B cell (primary cell): ENCODE data around the gene AIF1. TPM values are rescaled to one million over a fixed set of nuclear protein-coding genes. Genes with fewer than 3 reads are reported as not detected.

Experiments
- ATAC-seq: fragments of 200-7000 bp; cut with Tn5 transposase; one replicate; pipeline ENCODE4 v1.10.0; 2021; ENCODE audit warnings: low read depth, mild to moderate bottlenecking, moderate number of reproducible peaks, moderate library complexity
- CTCF ChIA-PET: fragments of 350-600 bp; sonication (Branson Sonifier 250); formaldehyde crosslinking; loops from one replicate; lab custom pipeline; 2021; ENCODE audit warnings: antibody characterized with exemption, inconsistent platforms; lab: Charles Lee
- POLR2A ChIA-PET: fragments of 350-600 bp; sonication (Branson Sonifier 250); formaldehyde crosslinking; loops from one replicate; lab custom pipeline; 2021; ENCODE audit warnings: antibody characterized with exemption; lab: Charles Lee
- DNase-seq: peaks from one replicate; pipeline ENCODE4 v3.0.0; 2013
- H2AFZ ChIP-seq: 2 replicates; pipeline ENCODE4 v1.6.1; 2012; ENCODE audit warnings: mild to moderate bottlenecking, low read depth, low read length; ENCODE audit not compliant: insufficient read depth, poor library complexity, severe bottlenecking
- H3K27ac ChIP-seq, 2 donors: 1 replicate in 1 of 2; 2 replicates in 1 of 2; pipeline ENCODE4 v1.5.1; 2012 to 2013; ENCODE audit warnings: low read length in 2 of 2, mild to moderate bottlenecking in 2 of 2, moderate library complexity in 1 of 2
- H3K27me3 ChIP-seq, 4 experiments: fragments of 200-600 bp in 1 of 4; sonication (generic) in 1 of 4; replicated peaks in 1 of 4; 1 replicate in 2 of 4; 2 replicates in 2 of 4; pipeline versions ENCODE4 v1.6.1 to v1.7.0; 2013 to 2016; ENCODE audit warnings: low read length in 3 of 4, mild to moderate bottlenecking in 2 of 4, mixed read lengths in 1 of 4, moderate library complexity in 1 of 4; ENCODE audit not compliant: insufficient read depth in 4 of 4, control insufficient read depth in 3 of 4; ENCODE audit errors: control extremely low read depth in 1 of 4
- H3K36me3 ChIP-seq, 2 experiments: replicated peaks in 1 of 2; 1 replicate in 1 of 2; 2 replicates in 1 of 2; pipeline versions ENCODE4 v1.6.1 to v1.7.1; 2013; ENCODE audit warnings: low read length in 1 of 2; ENCODE audit not compliant: insufficient read depth in 2 of 2, control insufficient read depth in 1 of 2; ENCODE audit errors: control extremely low read depth in 1 of 2, extremely low read depth in 1 of 2
- H3K4me1 ChIP-seq, 2 donors: fragments of 200-600 bp in 1 of 2; sonication (generic) in 1 of 2; 1 replicate in 1 of 2; 2 replicates in 1 of 2; pipeline versions ENCODE4 v1.5.1 to v1.6.1; 2013 to 2017; ENCODE audit warnings: low read length in 2 of 2; ENCODE audit not compliant: control insufficient read depth in 2 of 2, insufficient read depth in 2 of 2
- H3K4me2 ChIP-seq: replicated peaks from 2 replicates; pipeline ENCODE3; 2012; ENCODE audit warnings: mild to moderate bottlenecking, low read depth, low read length; ENCODE audit not compliant: poor library complexity, severe bottlenecking
- H3K4me3 ChIP-seq, 5 experiments: fragments of 200-600 bp in 1 of 5; sonication (generic) in 1 of 5; 1 replicate in 3 of 5; 2 replicates in 2 of 5; pipeline versions ENCODE4 v1.5.1 to v1.7.0; 2011 to 2016; ENCODE audit warnings: low read length in 4 of 5, mild to moderate bottlenecking in 4 of 5, low read depth in 2 of 5, control low read depth in 1 of 5, moderate library complexity in 1 of 5; ENCODE audit not compliant: insufficient read depth in 1 of 5; ENCODE audit errors: control extremely low read depth in 1 of 5, extremely low read depth in 1 of 5
- H3K79me2 ChIP-seq: fragments of 200-600 bp; sonication (generic); one replicate; pipeline ENCODE4 v1.6.0; 2016; ENCODE audit warnings: low read length; ENCODE audit not compliant: control insufficient read depth, insufficient read depth
- H3K9ac ChIP-seq: fragments of 200-600 bp; sonication (generic); 2 replicates; pipeline ENCODE4 v1.6.1; 2017; ENCODE audit warnings: mild to moderate bottlenecking, low read length, moderate library complexity
- H3K9me3 ChIP-seq, 3 donors: one replicate each; pipeline versions ENCODE4 v1.6.1 to v1.7.1; 2013; ENCODE audit warnings: low read length in 2 of 3; ENCODE audit not compliant: control insufficient read depth in 2 of 3, insufficient read depth in 1 of 3; ENCODE audit errors: control extremely low read depth in 1 of 3
- H4K20me1 ChIP-seq: 2 replicates; pipeline ENCODE4 v1.6.0; 2012; ENCODE audit warnings: mild to moderate bottlenecking, low read length; ENCODE audit not compliant: insufficient read depth, control insufficient read depth, poor library complexity, severe bottlenecking
- H3K27ac Mint-ChIP-seq: one replicate; pipeline ENCODE4 v1.8.0; 2021; ENCODE audit warnings: mixed read lengths
- H3K27me3 Mint-ChIP-seq: one replicate; pipeline ENCODE4 v1.8.0; 2021; ENCODE audit warnings: mixed read lengths
- H3K4me1 Mint-ChIP-seq: one replicate; pipeline ENCODE4 v1.8.0; 2021; ENCODE audit warnings: mixed read lengths
- H3K4me3 Mint-ChIP-seq: one replicate; pipeline ENCODE4 v1.8.0; 2021; ENCODE audit warnings: mixed read lengths
- H3K9me3 Mint-ChIP-seq: one replicate; pipeline ENCODE4 v1.8.0; 2022; ENCODE audit warnings: mixed read lengths; ENCODE audit not compliant: insufficient read depth
- CTCF ChIP-seq: fragments of 200-600 bp; IDR thresholded peaks from one replicate; pipeline ENCODE4 v1.8.0; 2022; ENCODE audit warnings: antibody characterized with exemption, mild to moderate bottlenecking
- EZH2 ChIP-seq: IDR thresholded peaks from 2 replicates; pipeline ENCODE4 v1.6.1; 2012; ENCODE audit warnings: borderline replicate concordance, low read depth, mild to moderate bottlenecking, moderate library complexity, low read length; ENCODE audit not compliant: insufficient read depth, poor library complexity, severe bottlenecking
- WGBS: methylation state at CpG from one replicate; pipeline ENCODE4 v1.1.5; 2013; ENCODE audit warnings: missing lambda C conversion rate; ENCODE audit not compliant: insufficient coverage; 5-methylcytosine and 5-hydroxymethylcytosine counted together
- intact Hi-C: fragments of 100-400 bp; cut with micrococcal nuclease; formaldehyde crosslinking; loops from one replicate; pipeline ENCODE4 v1.10.0; 2022
- polyA plus RNA-seq: library from polyadenylated mRNA; depleted of rRNA; stranded (reverse); fragments of >200 nt; gene quantifications from 2 replicates; pipeline ENCODE4 v1.2.3, GENCODE V29; 2012
- total RNA-seq, 2 donors: library from RNA; stranded (reverse); fragments of 120-200 nt in 1 of 2; gene quantifications; 1 replicate in 1 of 2; 2 replicates in 1 of 2; pipeline versions ENCODE4 v1.2.3 to v1.2.4, GENCODE V29; 2013 to 2022

AIF1 gene
- total and polyA plus RNA-seq, 2 donors (not counting 1 experiment from before 2014, with no cell fraction given): 1.3 to 7.5 TPM

- peak overlapping the region; percentile 74 to 87 (median 77) for H3K4me3 ChIP-seq
- intact Hi-C loops: loop anchor here (1.0 kb wide), 1 partner anchor 9 kb away; no protein-coding TSS in a partner anchor
- H3K79me2 ChIP-seq: peaks cover 93% of the 10 kb centered on the region
- no peaks in the 10 kb centered on the region for H3K27me3 ChIP-seq
- ATAC-seq (no peak), DNase-seq (peak; percentile 38)
- peak overlapping the region; percentile 74 for H3K9ac ChIP-seq
- peak overlapping the region; percentile 93 for H3K27ac Mint-ChIP-seq
- POLR2A ChIA-PET: interaction anchor here (0.5 to 42.6 kb wide), 8 partner anchors 8 to 1049 kb away, joined by 3 to 1450 read pairs (median 8); partner anchors contain the start of genes ATP6V1G2, LST1, LTA and LTB
- peaks cover 66 to 86% of the 10 kb centered on the region in 2 donors for H3K4me1 ChIP-seq
- peak overlapping the region; percentile 89 for H3K4me3 Mint-ChIP-seq
- H3K27me3 Mint-ChIP-seq: no peaks in the 10 kb centered on the region
- TF ChIP-seq CTCF (no peak), EZH2 (no peak)
- peaks cover 2 to 43% of the 10 kb centered on the region in 2 experiments for H3K36me3 ChIP-seq
- peaks cover 85% of the 10 kb centered on the region for H3K4me1 Mint-ChIP-seq
- 75% methylated on average over 15 of the region's 19 CpGs for WGBS
- H3K9me3 ChIP-seq: no peaks in the 10 kb centered on the region
- CTCF ChIA-PET: interaction anchor here (0.7 to 35.3 kb wide), 7 partner anchors 8 to 353 kb away, joined by 3 to 2241 read pairs (median 8); partner anchors contain the start of genes ATP6V1G2, LST1, LTA and NCR3
- no peaks in the 10 kb centered on the region for H3K9me3 Mint-ChIP-seq
- peaks cover 33% of the 10 kb centered on the region for H4K20me1 ChIP-seq
- H3K4me2 ChIP-seq: peak overlapping the region; percentile 88
- peak overlapping the region; percentile 77 to 89 for H3K27ac ChIP-seq
- no peak overlapping the region for H2AFZ ChIP-seq
Observed at GRCh38 chr6:31576897-31577578, 38.0 kb upstream of the AIF1 start.

- intact Hi-C loops: no loop called here
Observed at GRCh38 chr6:31577579-31577966, 37.5 kb upstream of the AIF1 start.

More at GRCh38 chr6:31577579-31577966, 37.5 kb upstream of the AIF1 start:
- Histone ChIP-seq H3K4me1 (peaks cover 66 to 83% of the 10 kb centered on the region in 2 donors), H3K79me2 (peaks cover 93% of the 10 kb centered on the region), H2AFZ (no peak overlapping the region), H3K27me3 (no peaks in the 10 kb centered on the region), H4K20me1 (peaks cover 33% of the 10 kb centered on the region), H3K9ac (peak overlapping the region; percentile 74), H3K4me3 (peak overlapping the region in 2 of 5 experiments; percentile 74 to 85), H3K27ac (peak overlapping the region; percentile 7 to 89), H3K4me2 (peak overlapping the region; percentile 88), H3K9me3 (no peaks in the 10 kb centered on the region), H3K36me3 (peaks cover 2 to 43% of the 10 kb centered on the region in 2 experiments)
- Mint-ChIP-seq H3K4me3 (peak overlapping the region; percentile 89), H3K27me3 (no peaks in the 10 kb centered on the region), H3K27ac (peak overlapping the region; percentile 93), H3K4me1 (peaks cover 85% of the 10 kb centered on the region), H3K9me3 (no peaks in the 10 kb centered on the region)
- ChIA-PET CTCF (interaction anchor here (1.1 to 35.3 kb wide), 4 partner anchors 18 to 253 kb away, joined by 3 to 2241 read pairs (median 559); partner anchors contain the start of genes ATP6V1G2, LST1, LTA and NCR3), POLR2A (interaction anchor here (0.5 to 42.6 kb wide), 6 partner anchors 7 to 1050 kb away, joined by 3 to 1450 read pairs (median 10); partner anchors contain the start of genes ATP6V1G2, LST1, LTA and LTB)
- DNase-seq (no peak), ATAC-seq (no peak)
- TF ChIP-seq EZH2 (no peak), CTCF (no peak)
- WGBS: 88% methylated on average over 1 of the region's 3 CpGs
